K562 (cell line): ENCODE measurements around the gene ARHGEF10L. TPM values are rescaled to one million over a fixed set of nuclear protein-coding genes. Genes with fewer than 3 reads are reported as not detected.

Source experiments
- BRF1 ChIP-seq: IDR thresholded peaks from 3 replicates; pipeline ENCODE4 v1.6.1; 2011; ENCODE audit warnings: borderline replicate concordance, mild to moderate bottlenecking; ENCODE audit not compliant: insufficient read length; ENCODE audit errors: extremely low read depth
- C11orf30 ChIP-seq: fragments of 450-650 bp; IDR thresholded peaks from 2 replicates; pipeline ENCODE4 v1.6.1; 2016; ENCODE audit warnings: low read depth, mild to moderate bottlenecking
- ERF ChIP-seq: fragments of 450-650 bp; formaldehyde crosslinking; IDR thresholded peaks from 2 replicates; pipeline ENCODE4 v1.4.0; 2020; ENCODE audit warnings: mild to moderate bottlenecking, mixed read lengths
- GATA2 ChIP-seq: sonication (generic); formaldehyde crosslinking; IDR thresholded peaks from 2 replicates; pipeline ENCODE4 v1.4.0; 2020; ENCODE audit warnings: mild to moderate bottlenecking, missing genetic modification reagents
- GMEB1 ChIP-seq: fragments of 250-450 bp; sonication (Bioruptor Pico); IDR thresholded peaks from 2 replicates; pipeline ENCODE4 v1.4.0; 2020; ENCODE audit warnings: mild to moderate bottlenecking
- HMG20A ChIP-seq: fragments of 450-650 bp; formaldehyde crosslinking; conservative IDR thresholded peaks from 2 replicates; pipeline ENCODE4 v1.4.0; 2020; ENCODE audit warnings: mild to moderate bottlenecking, mixed read lengths
- NKRF ChIP-seq: fragments of 450-650 bp; IDR thresholded peaks from 2 replicates; pipeline ENCODE4 v1.6.1; 2016; ENCODE audit warnings: borderline replicate concordance
- OTX1 ChIP-seq: fragments of 450-650 bp; formaldehyde crosslinking; IDR thresholded peaks from 2 replicates; pipeline ENCODE4 v1.4.0; 2022; ENCODE audit warnings: mild to moderate bottlenecking
- PHF21A ChIP-seq: fragments of 450-650 bp; IDR thresholded peaks from 2 replicates; pipeline ENCODE4 v1.6.1; 2017; ENCODE audit warnings: low read depth, borderline replicate concordance
- SRSF9 ChIP-seq: fragments of 200-400 bp; formaldehyde crosslinking; IDR thresholded peaks from 2 replicates; pipeline ENCODE4 v1.6.1; 2017; ENCODE audit warnings: low read depth, low read length, borderline replicate concordance
- TAF15 ChIP-seq: fragments of 200-400 bp; formaldehyde crosslinking; IDR thresholded peaks from 2 replicates; pipeline ENCODE4 v1.6.1; 2017; ENCODE audit warnings: mild to moderate bottlenecking, low read depth, low read length, moderate library complexity
- ZNF134 ChIP-seq: fragments of 250-450 bp; sonication (Bioruptor Pico); conservative IDR thresholded peaks from 2 replicates; pipeline ENCODE4 v1.4.0; 2020
- ZNF324 ChIP-seq: fragments of 250-450 bp; sonication (Bioruptor Pico); IDR thresholded peaks from 2 replicates; pipeline ENCODE4 v1.4.0; 2020; ENCODE audit warnings: mild to moderate bottlenecking
- polyA plus RNA-seq, 8 experiments: library from polyadenylated mRNA; depleted of rRNA in 4 of 8; stranded (reverse) in 5 of 8; unstranded in 3 of 8; fragments of >200 nt; fragmentation: Nextera tagmentation in 2 of 8; fragmentation: Illumina TruSeq in 1 of 8; extraction: Ambion mirVana in 2 of 8; extraction: Trizol in 1 of 8; gene quantifications; 2 replicates each; pipeline versions ENCODE4 v1.2.1 to v1.2.3, GENCODE V29; 2011 to 2014; ENCODE audit warnings: inconsistent platforms in 1 of 8, missing spikeins in 1 of 8
- total RNA-seq, 7 experiments: library from RNA; depleted of rRNA in 6 of 7; stranded (reverse); fragments of >200 nt in 6 of 7; fragmentation: Illumina TruSeq in 2 of 7; extraction: Trizol in 2 of 7; gene quantifications; 2 replicates each; pipeline versions ENCODE4 v1.2.1 to v1.2.3, GENCODE V29; 2011 to 2021; ENCODE audit warnings: low replicate concordance in 1 of 7

Gene ARHGEF10L
- total and polyA plus RNA-seq, 9 of the 15 experiments (the other 6 are each of a cell fraction or from before 2014, with no cell fraction given): 0.09 to 0.13 TPM; not detected in 7

- TF ChIP-seq GMEB1 (CRISPR knock-in tag) (no peak), GATA2 (CRISPR knock-in tag) (no peak), ERF (no peak), HMG20A (CRISPR knock-in tag) (no peak), SRSF9 (no peak), NKRF (no peak), C11orf30 (no peak), BRF1 (no peak), ZNF134 (CRISPR knock-in tag) (no peak), PHF21A (no peak), ZNF324 (no peak), TAF15 (no peak), OTX1 (CRISPR knock-in tag) (no peak)
- TF ChIP-seq, all 486 proteins: peak for 0
Measured at GRCh38 chr1:17524645-17525044, 14.9 kb upstream of the ARHGEF10L start (continued).
